Measurements from ENCODE around the gene DDAH1.

The DDAH1 gene

GRCh38 chr1:85438353-85438752 is 26.6 kb downstream of the DDAH1 start:
- TF ChIP-seq GATA2 (IDR thresholded peaks at IDR 0.05; ENCODE audit: low read depth, low read length) = no peak
- no peak for TF ChIP-seq GATA3 (IDR thresholded peaks at IDR 0.05; ENCODE audit: low read depth, low read length)

DNA sequence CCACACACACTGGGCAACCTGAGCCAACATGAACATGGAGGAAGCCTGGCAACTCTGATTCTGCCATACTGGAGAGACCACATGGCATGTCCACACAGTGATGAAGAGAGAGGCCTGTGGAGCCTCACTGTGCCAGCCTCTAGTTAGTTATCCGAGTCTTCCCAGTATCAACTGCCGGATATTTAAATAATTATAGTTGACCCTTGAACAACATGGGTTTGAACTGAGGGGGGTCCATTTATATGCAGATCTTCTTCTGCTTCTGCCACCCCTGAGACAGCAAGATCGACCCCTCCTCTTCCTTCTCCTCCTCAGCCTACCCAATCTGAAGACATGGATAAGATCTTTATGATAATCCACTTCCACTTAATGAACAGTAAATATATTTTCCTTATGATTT is 27.8 kb downstream of the DDAH1 start:
- TF ChIP-seq GATA3 (IDR thresholded peaks at IDR 0.05; ENCODE audit: low read depth, low read length) (no peak), GATA2 (IDR thresholded peaks at IDR 0.05; ENCODE audit: low read depth, low read length) (no peak)

DNA sequence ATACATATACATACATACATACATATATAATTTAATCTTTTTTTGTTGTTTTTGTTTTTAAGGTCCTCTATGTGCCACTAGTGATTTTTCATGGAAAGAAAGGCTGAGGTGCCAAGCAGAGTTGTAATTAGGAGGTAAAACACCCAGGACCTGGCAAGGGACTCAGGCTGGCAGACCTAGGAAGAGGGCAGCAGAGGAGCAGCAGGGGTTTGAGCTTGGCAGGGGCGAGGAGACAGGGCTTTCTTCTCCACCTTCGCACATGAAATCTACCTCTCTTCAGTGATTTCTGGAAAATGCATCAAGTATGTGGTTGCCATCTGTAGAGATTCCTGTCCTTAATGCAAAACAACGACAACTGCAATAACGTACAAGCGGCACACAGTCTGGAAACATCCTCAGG is 31.9 kb downstream of the DDAH1 start:
- TF ChIP-seq GATA3 (IDR thresholded peaks at IDR 0.05; ENCODE audit: low read depth, low read length) (no peak), GATA2 (IDR thresholded peaks at IDR 0.05; ENCODE audit: low read depth, low read length) (no peak)

DNA sequence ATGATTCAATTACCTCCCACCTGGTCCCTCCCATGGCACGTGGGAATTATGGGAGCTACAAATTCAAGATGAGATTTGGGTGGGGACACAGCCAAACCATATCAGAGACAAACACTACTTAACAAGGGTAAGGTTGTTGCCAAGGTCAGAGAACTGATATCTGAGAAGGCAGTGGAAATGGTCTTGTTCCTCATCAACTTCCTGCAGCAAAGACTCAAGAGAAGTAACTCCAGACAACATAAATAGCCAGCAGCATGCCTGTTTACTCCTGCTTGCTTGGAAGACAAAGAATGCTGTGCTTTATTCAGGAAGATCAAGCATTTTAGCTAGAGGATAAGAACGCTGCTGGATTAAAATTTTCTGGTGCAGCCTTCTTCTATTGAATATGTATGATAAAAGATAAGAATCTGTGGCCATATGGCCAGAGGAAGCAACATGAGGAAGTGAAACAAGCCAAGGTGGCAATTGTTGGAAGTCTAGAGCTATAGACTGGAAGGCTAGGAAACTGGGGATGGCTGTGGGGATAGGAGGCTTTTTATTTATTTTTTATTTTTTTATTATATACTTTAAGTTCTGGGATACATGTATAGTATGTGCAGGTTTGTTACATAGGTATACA is 36.4 kb downstream of the DDAH1 start:
- no peak; the same call in 1 of the 2 replicates for TF ChIP-seq GATA2 (IDR thresholded peaks at IDR 0.05; ENCODE audit: low read depth, low read length)
- TF ChIP-seq GATA3 (IDR thresholded peaks at IDR 0.05; ENCODE audit: low read depth, low read length) = no peak

DNA sequence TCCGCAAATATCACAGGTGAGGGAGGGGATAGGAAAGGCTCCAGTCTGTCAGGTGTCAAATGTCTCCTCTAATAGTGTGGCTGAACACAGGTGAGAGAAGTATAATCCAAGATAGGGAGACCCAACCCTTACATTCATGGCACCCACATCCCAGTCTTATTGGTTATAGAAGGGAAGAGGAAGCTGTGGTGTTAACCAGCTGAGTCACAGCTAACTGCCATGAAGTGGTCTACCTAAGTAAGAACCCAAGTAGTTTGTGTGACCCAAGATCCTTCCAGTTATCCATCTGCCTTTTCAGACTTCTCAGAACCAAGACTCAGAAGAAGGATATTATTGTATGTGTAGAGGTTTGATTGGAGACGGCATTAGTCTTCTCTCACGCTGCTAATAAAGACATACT is 37.1 kb downstream of the DDAH1 start:
- TF ChIP-seq GATA3 (IDR thresholded peaks at IDR 0.05; ENCODE audit: low read depth, low read length) = no peak
- TF ChIP-seq GATA2 (IDR thresholded peaks at IDR 0.05; ENCODE audit: low read depth, low read length) = no peak

DNA sequence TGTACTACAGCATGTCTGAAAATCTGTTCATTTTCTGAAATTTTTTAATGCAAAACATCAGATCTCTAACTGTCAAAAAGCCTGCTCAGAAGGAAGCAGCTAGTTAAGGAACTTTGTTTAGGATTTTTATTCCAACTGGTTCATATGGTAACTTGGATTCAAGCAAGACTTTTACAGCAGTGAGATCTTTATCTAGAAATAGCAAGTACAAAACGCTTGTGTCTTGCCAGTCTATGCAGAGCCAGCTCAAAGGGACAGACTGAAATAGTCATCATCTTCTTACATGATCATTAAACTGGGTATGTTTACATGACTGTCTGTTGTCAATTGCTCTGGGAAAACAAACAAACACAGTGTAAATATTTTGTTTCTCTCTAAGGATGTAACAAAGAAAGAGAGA is 37.6 kb downstream of the DDAH1 start:
- TF ChIP-seq GATA3 (IDR thresholded peaks at IDR 0.05; ENCODE audit: low read depth, low read length) = no peak
- peak; percentile 12; the same call in 1 of the 2 replicates for TF ChIP-seq GATA2 (IDR thresholded peaks at IDR 0.05; ENCODE audit: low read depth, low read length)

DNA sequence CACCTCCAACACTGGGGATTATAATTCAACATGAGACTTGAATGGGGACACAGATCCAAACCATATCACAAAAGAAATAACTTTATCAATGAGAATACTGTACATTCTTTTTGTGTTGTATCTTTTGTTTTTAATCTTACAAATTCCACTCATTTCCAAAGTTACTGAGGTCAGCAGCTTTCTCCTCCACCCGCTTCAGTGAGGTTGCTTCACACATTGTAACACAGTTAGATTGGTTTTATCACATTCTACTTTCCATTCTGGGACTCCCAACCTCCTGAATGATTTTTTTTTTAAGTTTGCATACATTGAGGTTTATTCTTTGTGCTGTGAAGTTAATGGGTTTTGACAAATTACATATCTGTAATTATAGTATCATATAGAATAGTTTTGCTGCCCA is 43.8 kb downstream of the DDAH1 start:
- TF ChIP-seq GATA2 (IDR thresholded peaks at IDR 0.05; ENCODE audit: low read depth, low read length) (no peak), GATA3 (IDR thresholded peaks at IDR 0.05; ENCODE audit: low read depth, low read length) (no peak)

DNA sequence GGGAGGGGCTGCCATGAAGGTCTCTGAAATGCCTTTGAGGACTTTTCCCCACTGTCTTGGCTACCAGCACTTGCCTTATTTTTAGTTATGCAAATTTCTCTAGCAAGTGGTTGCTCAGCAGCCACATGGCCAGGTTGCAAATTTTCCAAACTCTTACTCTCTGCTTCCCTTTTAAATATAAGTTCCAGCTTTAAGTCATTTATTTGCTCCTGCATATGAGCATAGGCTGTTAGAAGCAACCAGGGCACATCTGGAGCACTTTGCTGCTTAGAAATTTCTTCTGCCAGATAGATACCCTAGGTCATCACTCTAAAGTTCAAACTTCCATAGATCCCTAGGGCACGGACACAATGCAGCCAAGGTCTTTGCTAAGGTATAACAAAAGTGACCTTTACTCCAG is 44.8 kb downstream of the DDAH1 start:
- TF ChIP-seq GATA2 (IDR thresholded peaks at IDR 0.05; ENCODE audit: low read depth, low read length) (no peak), GATA3 (IDR thresholded peaks at IDR 0.05; ENCODE audit: low read depth, low read length) (no peak)

DNA sequence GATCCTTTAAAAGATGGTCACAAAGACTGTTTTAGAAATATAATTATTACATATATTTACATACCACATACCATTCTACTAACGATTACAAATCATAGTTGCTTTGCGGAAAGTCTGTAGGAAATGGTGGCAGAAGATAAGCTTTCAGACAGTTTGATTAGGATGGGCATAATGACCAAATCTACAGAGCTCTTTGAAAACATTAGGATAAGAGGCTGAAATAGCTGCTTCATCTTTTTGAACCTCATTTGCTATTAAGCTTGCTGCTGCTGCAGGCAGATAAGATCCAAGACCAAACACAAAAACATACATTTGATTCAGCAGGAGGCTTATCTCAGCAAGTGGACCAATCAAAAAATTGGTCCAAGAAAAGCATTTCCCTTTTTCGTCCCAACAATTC is 47.1 kb downstream of the DDAH1 start:
- no peak for TF ChIP-seq GATA3 (IDR thresholded peaks at IDR 0.05; ENCODE audit: low read depth, low read length)
- TF ChIP-seq GATA2 (IDR thresholded peaks at IDR 0.05; ENCODE audit: low read depth, low read length) = 0 out of 2 replicates have a peak, but pooled peaks have one; percentile 17

DNA sequence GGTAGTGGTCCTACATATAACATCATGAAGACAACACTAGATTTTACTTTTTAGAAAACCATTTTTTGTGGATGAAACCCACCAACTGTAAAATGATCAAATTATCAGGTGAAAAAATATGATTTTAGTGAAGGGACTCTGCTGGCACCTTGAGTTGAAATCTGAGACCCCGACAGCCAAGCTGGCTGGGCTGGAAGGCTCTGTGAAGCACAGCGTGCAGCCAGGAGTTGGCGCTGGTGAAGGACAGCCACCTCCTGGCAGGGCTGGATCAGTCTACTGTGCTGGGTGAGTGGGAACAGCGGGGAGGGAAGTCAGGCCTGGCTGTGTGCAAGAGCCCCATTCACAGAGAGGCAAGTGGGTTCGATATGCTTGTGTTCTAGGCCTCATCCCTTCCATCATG is 47.9 kb downstream of the DDAH1 start:
- no peak for TF ChIP-seq GATA2 (IDR thresholded peaks at IDR 0.05; ENCODE audit: low read depth, low read length)
- no peak for TF ChIP-seq GATA3 (IDR thresholded peaks at IDR 0.05; ENCODE audit: low read depth, low read length)

GRCh38 chr1:85413169-85413568 is 51.8 kb downstream of the DDAH1 start:
- no peak for TF ChIP-seq GATA3 (IDR thresholded peaks at IDR 0.05; ENCODE audit: low read depth, low read length)
- no peak for TF ChIP-seq GATA2 (IDR thresholded peaks at IDR 0.05; ENCODE audit: low read depth, low read length)

GRCh38 chr1:85411567-85412305 is 53.2 kb downstream of the DDAH1 start:
- TF ChIP-seq GATA2 (IDR thresholded peaks at IDR 0.05; ENCODE audit: low read depth, low read length) = no peak
- no peak for TF ChIP-seq GATA3 (IDR thresholded peaks at IDR 0.05; ENCODE audit: low read depth, low read length)

- TF ChIP-seq GATA2 (IDR thresholded peaks at IDR 0.05; ENCODE audit: low read depth, low read length) (no peak), GATA3 (IDR thresholded peaks at IDR 0.05; ENCODE audit: low read depth, low read length) (no peak)
Observed at GRCh38 chr1:85409516-85409915, 55.4 kb downstream of the DDAH1 start.

GRCh38 chr1:85407746-85408377 is 57.1 kb downstream of the DDAH1 start:
- TF ChIP-seq GATA3 (IDR thresholded peaks at IDR 0.05; ENCODE audit: low read depth, low read length) = no peak
- no peak for TF ChIP-seq GATA2 (IDR thresholded peaks at IDR 0.05; ENCODE audit: low read depth, low read length)
